Activated CD8-positive, alpha-beta memory T cell treated with anti-CD3 and anti-CD28 coated beads, Interleukin-2, amount 50 U/mL, for 1 hour (primary cell): ENCODE measurements around the gene ZNF506.
"Not testable (repeated sequence)": the region's sequence is repeated elsewhere in the genome, so short reads cannot be mapped to it uniquely, and the experiment has no call there.

Experiments used
- DNase-seq: peaks from one replicate; pipeline ENCODE4 v3.0.0-alpha.2; 2020; ENCODE audit errors: extremely low read depth

Gene ZNF506

GRCh38 chr19:19745496-19746285 is 75.9 kb downstream of the ZNF506 start:
- DNase-seq, result no peak

DNA sequence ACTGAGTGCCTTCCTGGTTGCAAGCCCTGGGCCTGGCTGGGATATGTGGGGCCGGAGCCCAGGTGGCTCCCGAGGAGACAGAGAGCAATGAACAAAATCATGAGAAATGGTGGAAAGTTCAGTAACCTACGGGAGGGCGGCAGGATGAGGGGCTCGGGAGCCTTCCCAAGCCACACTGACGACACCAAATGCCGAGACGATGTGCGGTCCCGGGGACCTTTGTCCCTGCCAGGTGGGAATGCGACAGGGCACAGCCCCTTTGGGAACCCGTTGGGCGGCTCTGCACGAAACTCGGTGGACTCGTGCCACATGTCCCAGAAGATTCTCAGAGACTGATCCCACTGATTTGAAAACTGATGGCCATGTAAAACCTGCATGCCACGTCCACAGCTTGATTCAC is 76.9 kb downstream of the ZNF506 start:
- DNase-seq, result no peak

GRCh38 chr19:19743921-19744320 is 77.6 kb downstream of the ZNF506 start:
- not testable (repeated sequence) for DNase-seq

- DNase-seq, result no peak
Observed at GRCh38 chr19:19743176-19743575, 78.4 kb downstream of the ZNF506 start.

DNA sequence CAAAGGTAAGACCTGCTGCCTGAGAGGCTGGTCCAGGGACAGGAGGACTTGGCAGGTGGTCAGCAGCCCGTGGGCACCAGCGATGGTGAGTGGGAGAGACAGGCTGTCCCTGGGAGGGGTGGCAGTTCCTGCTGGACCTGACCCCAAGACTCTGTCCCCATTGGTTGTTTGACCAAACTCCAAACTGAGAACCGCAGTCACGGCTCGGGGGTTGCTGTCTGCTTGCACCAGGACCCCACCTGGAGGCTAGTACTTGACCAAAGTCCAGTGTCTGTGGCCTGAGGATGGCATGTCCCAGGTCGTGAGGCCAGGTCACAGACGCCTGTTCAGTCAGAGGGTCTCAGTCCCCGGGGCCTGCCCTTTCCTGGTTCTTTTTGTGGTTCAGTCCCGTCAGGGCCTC is 78.8 kb downstream of the ZNF506 start:
- no peak for DNase-seq
